Measurements from ENCODE around the gene SLTM. TPM values are rescaled to one million over a fixed set of nuclear protein-coding genes. Genes with fewer than 3 reads are reported as not detected.
"Not testable (repeated sequence)": the region's sequence is repeated elsewhere in the genome, so short reads cannot be mapped to it uniquely, and the experiment has no call there.

Gene SLTM
- 83.1 and 114 TPM in 2 replicates for total RNA-seq (2014; rRNA removed; shearing (Covaris generic))
- 88.7 and 120 TPM in 2 replicates for polyA plus RNA-seq (2014; cell fraction: nucleus; rRNA removed)

- peak; percentile 90 for DNase-seq (ENCODE audit: extremely low read depth, low read depth)
These were observed at the start of gene SLTM for GRCh38 chr15:58933281-58934113. TSS of gene SLTM (minus strand) at chr15:58933679. CDS start at chr15:58933565, 114 bp downstream.

GRCh38 chr15:58983261-58983660 is 49.8 kb upstream of the SLTM start:
- DNase-seq (ENCODE audit: extremely low read depth, low read depth): no peak

GRCh38 chr15:58981808-58982475 is 48.5 kb upstream of the SLTM start:
- DNase-seq (ENCODE audit: extremely low read depth, low read depth): no peak

GRCh38 chr15:58980351-58980939 is 47.0 kb upstream of the SLTM start:
- DNase-seq (ENCODE audit: extremely low read depth, low read depth): peak; percentile 27

- no peak for DNase-seq (ENCODE audit: extremely low read depth, low read depth)
These were observed 44.4 kb upstream of the SLTM start for GRCh38 chr15:58977887-58978286.

GRCh38 chr15:58967479-58967878 is 34.0 kb upstream of the SLTM start:
- no peak for DNase-seq (ENCODE audit: extremely low read depth, low read depth)

- no peak for DNase-seq (ENCODE audit: extremely low read depth, low read depth)
These were observed 33.2 kb upstream of the SLTM start for GRCh38 chr15:58966698-58967097.

GRCh38 chr15:58962662-58963565 is 29.4 kb upstream of the SLTM start:
- no peak for DNase-seq (ENCODE audit: extremely low read depth, low read depth)

GRCh38 chr15:58962136-58962535 is 28.7 kb upstream of the SLTM start:
- no peak for DNase-seq (ENCODE audit: extremely low read depth, low read depth)

- DNase-seq (ENCODE audit: extremely low read depth, low read depth): no peak
These were observed 25.3 kb upstream of the SLTM start for GRCh38 chr15:58958811-58959210.

- peak; percentile 72 for DNase-seq (ENCODE audit: extremely low read depth, low read depth)
These were observed 23.9 kb upstream of the SLTM start for GRCh38 chr15:58957101-58957973.

GRCh38 chr15:58952751-58953150 is 19.3 kb upstream of the SLTM start:
- no peak for DNase-seq (ENCODE audit: extremely low read depth, low read depth)

GRCh38 chr15:58951388-58952007 is 18.0 kb upstream of the SLTM start:
- no peak for DNase-seq (ENCODE audit: extremely low read depth, low read depth)

- DNase-seq (ENCODE audit: extremely low read depth, low read depth): no peak
These were observed 13.7 kb upstream of the SLTM start for GRCh38 chr15:58947179-58947578.

- not testable (repeated sequence) for DNase-seq (ENCODE audit: extremely low read depth, low read depth)
These were observed 1.5 kb upstream of the SLTM start for GRCh38 chr15:58934974-58935373.

- DNase-seq (ENCODE audit: extremely low read depth, low read depth): no peak
These were observed 1.0 kb upstream of the SLTM start for GRCh38 chr15:58934521-58934920.

GRCh38 chr15:58934114-58934447 is 602 bp upstream of the SLTM start:
- no peak for DNase-seq (ENCODE audit: extremely low read depth, low read depth)

- no peak for DNase-seq (ENCODE audit: extremely low read depth, low read depth)
These were observed 684 bp downstream of the SLTM start for GRCh38 chr15:58932710-58933280.

All from NCI-H460 (cell line).